Gastroesophageal sphincter (tissue), 4 donors: ENCODE measurements around the gene SSH3. TPM values are rescaled to one million over a fixed set of nuclear protein-coding genes. Genes with fewer than 3 reads are reported as not detected.

Experiments
- ATAC-seq: fragments of 150-250 bp; one replicate; pipeline ENCODE4 v1.9.1; 2016; ENCODE audit warnings: mild to moderate bottlenecking, moderate library complexity
- H3K27ac ChIP-seq, 4 donors: fragments of 200-600 bp; sonication (generic) in 3 of 4; 1 replicate in 3 of 4; 2 replicates in 1 of 4; pipeline ENCODE4 v1.5.1; 2016 to 2019
- H3K27me3 ChIP-seq: fragments of 200-600 bp; sonication (generic); one replicate; pipeline ENCODE4 v1.5.1; 2019
- H3K36me3 ChIP-seq, 2 donors: fragments of 200-600 bp; sonication (generic); one replicate each; pipeline ENCODE4 v1.5.1; 2019; ENCODE audit warnings: control low read depth in 1 of 2
- H3K4me1 ChIP-seq, 3 donors: fragments of 200-600 bp; sonication (generic); 1 replicate in 2 of 3; 2 replicates in 1 of 3; pipeline ENCODE4 v1.5.1; 2016 to 2019; ENCODE audit warnings: control low read depth in 2 of 3
- H3K4me3 ChIP-seq, 2 donors: fragments of 200-600 bp; sonication (generic); one replicate each; pipeline ENCODE4 v1.5.1; 2019; ENCODE audit warnings: mild to moderate bottlenecking in 1 of 2, moderate library complexity in 1 of 2
- H3K9me3 ChIP-seq, 3 donors: fragments of 200-600 bp; sonication (generic); one replicate each; pipeline ENCODE4 v1.5.1; 2017 to 2019; ENCODE audit warnings: control low read depth in 2 of 3
- CTCF ChIP-seq, 4 experiments: fragments of 200-600 bp in 2 of 4; fragments of 450-650 bp in 2 of 4; sonication (generic) in 1 of 4; IDR thresholded peaks; one replicate each; pipeline ENCODE4 v1.5.1; 2017 to 2019; ENCODE audit warnings: antibody characterized with exemption in 4 of 4, mild to moderate bottlenecking in 2 of 4, moderate library complexity in 2 of 4
- EP300 ChIP-seq: sonication (generic); formaldehyde crosslinking; IDR thresholded peaks from one replicate; pipeline ENCODE4 v1.6.1; 2017; ENCODE audit warnings: antibody characterized with exemption, mild to moderate bottlenecking
- POLR2A ChIP-seq, 2 donors: fragments of 450-650 bp; IDR thresholded peaks; one replicate each; pipeline ENCODE4 v1.6.1; 2017; ENCODE audit warnings: antibody characterized with exemption in 2 of 2, mild to moderate bottlenecking in 2 of 2, moderate library complexity in 1 of 2
- POLR2AphosphoS5 ChIP-seq: sonication (generic); formaldehyde crosslinking; IDR thresholded peaks from one replicate; pipeline ENCODE4 v1.6.1; 2017; ENCODE audit warnings: antibody characterized with exemption
- WGBS, 2 donors: methylation state at CpG; one replicate each; pipeline ENCODE4 v1.1.5; 2018; ENCODE audit warnings: low coverage in 1 of 2; 5-methylcytosine and 5-hydroxymethylcytosine counted together
- total RNA-seq, 4 donors: library from RNA; depleted of rRNA; stranded (reverse); fragments of >200 nt; gene quantifications; one replicate each; pipeline ENCODE4 v1.1.0, GENCODE V29; 2016

The SSH3 gene
- total RNA-seq, 4 donors from 2014 or later: 33.9 to 58.4 (median 41.9) TPM

- Histone ChIP-seq H3K36me3 (peaks cover 0 to 72% of the 10 kb centered on the region in 2 donors), H3K4me1 (peaks cover 0 to 28% (median 15%) of the 10 kb centered on the region in 3 donors), H3K4me3 (no peak overlapping the region), H3K27ac (no peak overlapping the region), H3K27me3 (no peaks in the 10 kb centered on the region), H3K9me3 (peaks cover 0 to 10% (median 0%) of the 10 kb centered on the region in 3 donors)
- no peak for ATAC-seq
- no peak for TF ChIP-seq CTCF (IDR thresholded peaks at IDR 0.05)
- TF ChIP-seq POLR2A (IDR thresholded peaks at IDR 0.05): no peak
- TF ChIP-seq EP300: no peak
- no peak for TF ChIP-seq POLR2AphosphoS5
- no CpG with 5 or more reads among the region's 29 CpGs for WGBS, 2 donors
Observed at GRCh38 chr11:67299471-67300191, 3.7 kb upstream of the SSH3 start.

DNA sequence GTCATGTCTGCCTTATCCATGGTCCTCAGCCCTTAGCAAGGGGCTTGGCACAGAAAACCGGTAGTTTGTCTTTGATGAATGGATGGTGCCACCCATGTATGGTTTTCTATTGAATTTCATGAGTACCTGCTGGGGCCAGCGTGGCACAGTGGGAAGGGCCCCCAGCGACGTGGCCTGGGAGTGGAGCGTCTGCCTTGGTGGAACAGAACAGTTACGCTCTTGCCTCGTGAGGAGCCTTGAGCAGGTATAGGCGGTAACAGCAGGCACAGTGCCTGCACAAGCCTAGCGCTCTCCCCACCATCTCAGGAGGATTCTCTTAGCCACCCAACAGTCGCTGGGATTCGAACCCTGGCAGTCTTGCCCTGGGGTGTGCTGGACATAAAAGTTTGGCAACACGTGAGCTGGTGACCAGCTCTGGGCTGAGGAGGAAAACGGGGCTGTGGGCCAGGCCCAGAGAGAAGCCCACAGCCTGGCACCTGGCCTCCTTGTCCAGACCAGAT is 3.0 kb upstream of the SSH3 start:
- H3K27ac ChIP-seq: no peak overlapping the region
- H3K4me1 ChIP-seq: peaks cover 0 to 34% (median 18%) of the 10 kb centered on the region in 3 donors
- TF ChIP-seq POLR2AphosphoS5: no peak
- no peak for TF ChIP-seq POLR2A (IDR thresholded peaks at IDR 0.05)
- TF ChIP-seq CTCF (IDR thresholded peaks at IDR 0.05): no peak
- TF ChIP-seq EP300: no peak
- ATAC-seq: no peak
- WGBS, 2 donors: 90 to 95% methylated on average over 2 to 4 of the region's 13 CpGs
- no peaks in the 10 kb centered on the region for H3K27me3 ChIP-seq
- H3K4me3 ChIP-seq: no peak overlapping the region
- H3K36me3 ChIP-seq: peaks cover 0 to 66% of the 10 kb centered on the region in 2 donors
- H3K9me3 ChIP-seq: peaks cover 0 to 8% (median 0%) of the 10 kb centered on the region in 3 donors

DNA sequence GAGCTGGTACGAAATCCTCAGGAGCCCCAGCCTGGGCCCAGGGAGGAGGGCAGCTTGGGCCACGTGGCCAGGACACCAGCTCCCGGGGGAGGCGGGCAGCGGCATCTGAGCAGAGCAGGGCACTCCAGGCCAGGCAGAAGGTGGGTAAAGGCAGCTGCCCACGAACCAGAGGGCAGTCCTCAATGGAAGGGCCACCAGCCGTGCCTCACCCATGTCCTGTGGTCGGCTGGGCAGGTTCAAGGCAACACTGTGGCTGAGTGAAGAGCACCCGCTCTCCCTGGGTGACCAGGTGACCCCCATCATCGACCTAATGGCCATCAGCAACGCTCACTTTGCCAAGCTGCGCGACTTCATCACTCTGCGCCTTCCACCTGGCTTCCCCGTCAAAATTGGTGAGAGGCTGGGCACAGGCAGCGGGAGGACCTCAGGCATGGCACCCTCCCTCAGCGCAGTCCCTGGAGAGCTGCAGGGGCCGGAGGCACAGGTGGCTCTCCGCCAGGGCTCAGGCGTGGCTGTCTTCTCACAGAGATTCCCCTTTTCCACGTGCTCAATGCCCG is 2.5 kb upstream of the SSH3 start:
- H3K36me3 ChIP-seq: peaks cover 0 to 60% of the 10 kb centered on the region in 2 donors
- no peak for ATAC-seq
- TF ChIP-seq EP300 (no peak), POLR2A (IDR thresholded peaks at IDR 0.05) (no peak), POLR2AphosphoS5 (no peak), CTCF (IDR thresholded peaks at IDR 0.05) (no peak)

GRCh38 chr11:67301313-67301921 is 1.9 kb upstream of the SSH3 start:
- Histone ChIP-seq H3K4me1 (peaks cover 0 to 37% (median 18%) of the 10 kb centered on the region in 3 donors), H3K27me3 (no peaks in the 10 kb centered on the region), H3K9me3 (no peaks in the 10 kb centered on the region), H3K27ac (peak overlapping the region in 2 of 4 donors; percentile 76 to 82), H3K4me3 (no peak overlapping the region), H3K36me3 (peaks cover 0 to 58% of the 10 kb centered on the region in 2 donors)
- 60 to 80% methylated on average over 2 to 3 of the region's 28 CpGs for whole genome bisulfite sequencing, 2 donors
- no peak for TF ChIP-seq POLR2A (IDR thresholded peaks at IDR 0.05)
- no peak for TF ChIP-seq POLR2AphosphoS5
- no peak for TF ChIP-seq EP300
- TF ChIP-seq CTCF (IDR thresholded peaks at IDR 0.05): no peak
- no peak for ATAC-seq

More for the DNA sequence above, 2.5 kb upstream of the SSH3 start:
- Histone ChIP-seq H3K27ac (no peak overlapping the region), H3K4me1 (peaks cover 0 to 37% (median 18%) of the 10 kb centered on the region in 3 donors), H3K4me3 (no peak overlapping the region), H3K27me3 (no peaks in the 10 kb centered on the region), H3K9me3 (peaks cover 0 to 3% (median 0%) of the 10 kb centered on the region in 3 donors)
- 93% methylated on average over 3 of the region's 22 CpGs; no CpG with 5 or more reads in 1 of the 2 donors for WGBS, 2 donors
